HepG2 (cell line): ENCODE measurements around the gene CLMP. TPM values are rescaled to one million over a fixed set of nuclear protein-coding genes. Genes with fewer than 3 reads are reported as not detected.

Experiments used
- DZIP1 ChIP-seq: sonication (generic); formaldehyde crosslinking; IDR thresholded peaks from 2 replicates; pipeline ENCODE4 v1.5.0; 2020; ENCODE audit warnings: mild to moderate bottlenecking, missing genetic modification reagents
- HMG20B ChIP-seq: conservative IDR thresholded peaks from 2 replicates; pipeline ENCODE4 v1.6.1; 2016; ENCODE audit warnings: missing genetic modification reagents, missing compliant biosample characterization
- HOXA5 ChIP-seq: sonication (generic); formaldehyde crosslinking; IDR thresholded peaks from 2 replicates; pipeline ENCODE4 v1.4.0; 2020; ENCODE audit warnings: missing genetic modification reagents
- MAF1 ChIP-seq: sonication (generic); formaldehyde crosslinking; IDR thresholded peaks from 2 replicates; pipeline ENCODE4 v1.5.0; 2020; ENCODE audit warnings: missing genetic modification reagents, borderline replicate concordance
- MEIS2 ChIP-seq: sonication (generic); formaldehyde crosslinking; IDR thresholded peaks from 2 replicates; pipeline ENCODE4 v1.9.0; 2021; ENCODE audit warnings: mild to moderate bottlenecking, missing genetic modification reagents
- POLR2G ChIP-seq: fragments of 200-400 bp; formaldehyde crosslinking; IDR thresholded peaks from 2 replicates; pipeline ENCODE4 v1.6.1; 2018; ENCODE audit warnings: mild to moderate bottlenecking, low read depth, low read length, moderate library complexity
- REL ChIP-seq: sonication (generic); formaldehyde crosslinking; conservative IDR thresholded peaks from 2 replicates; pipeline ENCODE4 v1.8.0; 2022; ENCODE audit warnings: mild to moderate bottlenecking, missing genetic modification reagents, moderate library complexity
- SP4 ChIP-seq: sonication (generic); formaldehyde crosslinking; IDR thresholded peaks from 2 replicates; pipeline ENCODE4 v1.8.1; 2023; ENCODE audit warnings: mild to moderate bottlenecking, missing genetic modification reagents
- SRY ChIP-seq: sonication (generic); formaldehyde crosslinking; IDR thresholded peaks from 2 replicates; pipeline ENCODE4 v1.8.0; 2022; ENCODE audit warnings: mild to moderate bottlenecking, missing genetic modification reagents
- TCF12 ChIP-seq, 2 experiments: fragments of 450-650 bp in 1 of 2; sonication (generic) in 1 of 2; formaldehyde crosslinking in 1 of 2; IDR thresholded peaks; 2 replicates each; pipeline versions ENCODE4 v1.6.1 to v1.8.0; 2017 to 2022; ENCODE audit warnings: antibody characterized with exemption in 1 of 2, mild to moderate bottlenecking in 1 of 2, missing genetic modification reagents in 1 of 2, moderate library complexity in 1 of 2
- TRIM24 ChIP-seq: sonication (generic); formaldehyde crosslinking; IDR thresholded peaks from 2 replicates; pipeline ENCODE4 v1.8.0; 2022; ENCODE audit warnings: mild to moderate bottlenecking, missing genetic modification reagents
- ZBTB7A ChIP-seq: sonication (generic); formaldehyde crosslinking; IDR thresholded peaks from 2 replicates; pipeline ENCODE4 v1.8.0; 2022; ENCODE audit warnings: mild to moderate bottlenecking, missing genetic modification reagents
- ZNF142 ChIP-seq: sonication (generic); formaldehyde crosslinking; IDR thresholded peaks from 2 replicates; pipeline ENCODE4 v1.4.0; 2020; ENCODE audit warnings: missing genetic modification reagents
- ZNF383 ChIP-seq: sonication (generic); formaldehyde crosslinking; IDR thresholded peaks from 2 replicates; pipeline ENCODE4 v1.4.0; 2020; ENCODE audit warnings: missing genetic modification reagents, mild to moderate bottlenecking, borderline replicate concordance
- ZSCAN22 ChIP-seq: sonication (generic); formaldehyde crosslinking; IDR thresholded peaks from 2 replicates; pipeline ENCODE4 v1.4.0; 2020; ENCODE audit warnings: mild to moderate bottlenecking, missing genetic modification reagents
- ZXDC ChIP-seq: sonication (generic); formaldehyde crosslinking; IDR thresholded peaks from 2 replicates; pipeline ENCODE4 v1.5.0; 2020; ENCODE audit warnings: mild to moderate bottlenecking, missing genetic modification reagents
- polyA plus RNA-seq, 8 experiments: library from polyadenylated mRNA; depleted of rRNA in 3 of 8; stranded (reverse) in 7 of 8; unstranded in 1 of 8; fragments of >200 nt; fragmentation: Illumina TruSeq in 4 of 8; extraction: Trizol in 4 of 8; gene quantifications; 2 replicates each; pipeline versions ENCODE4 v1.2.1 to v1.2.3, GENCODE V29; 2011 to 2016; ENCODE audit warnings: low read depth in 4 of 8, missing spikeins in 1 of 8, mixed read lengths in 1 of 8; ENCODE audit not compliant: insufficient read depth in 1 of 8
- total RNA-seq, 5 experiments: library from RNA; depleted of rRNA; stranded (reverse); fragments of >200 nt; fragmentation: Illumina TruSeq; extraction: Trizol; gene quantifications; 2 replicates each; pipeline ENCODE4 v1.2.3, GENCODE V29; 2016; ENCODE audit warnings: low read depth in 1 of 5

CLMP gene
- total and polyA plus RNA-seq, 2 of the 13 experiments (the other 11 are each of a cell fraction or from before 2014, with no cell fraction given) = not detected

GRCh38 chr11:123061403-123062157 is 133.5 kb downstream of the CLMP start, which contains the start of gene HSPA8 (continued):
- TF ChIP-seq ZXDC (CRISPR knock-in tag) (0 out of 2 replicates have a peak, but pooled peaks have one; percentile 24), REL (CRISPR knock-in tag) (0 out of 2 replicates have a peak, but pooled peaks have one; percentile 24), MEIS2 (CRISPR knock-in tag) (peak; percentile 2; the same call in 1 of the 2 replicates), TRIM24 (CRISPR knock-in tag) (no peak), MAF1 (CRISPR knock-in tag) (peak; percentile 86; the same call in 1 of the 2 replicates), SRY (CRISPR knock-in tag) (0 out of 2 replicates have a peak, but pooled peaks have one; percentile 49), ZSCAN22 (CRISPR knock-in tag) (0 out of 2 replicates have a peak, but pooled peaks have one; percentile 13), POLR2G (peak; percentile 97), TCF12 (IDR thresholded peaks at IDR 0.05) (no peak), TCF12 (CRISPR knock-in tag; IDR thresholded peaks at IDR 0.05) (0 out of 2 replicates have a peak, but pooled peaks have one; percentile 39), DZIP1 (CRISPR knock-in tag) (peak; percentile 87; the same call in 1 of the 2 replicates), HMG20B (CRISPR knock-in tag) (peak; percentile 44; the same call in 1 of the 2 replicates), ZNF383 (CRISPR knock-in tag) (peak; percentile 87; the same call in 1 of the 2 replicates), ZNF142 (CRISPR knock-in tag) (peak; percentile 48; the same call in 1 of the 2 replicates), HOXA5 (CRISPR knock-in tag) (peak; percentile 74; the same call in 1 of the 2 replicates), SP4 (CRISPR knock-in tag) (no peak), ZBTB7A (no peak)
